OCI-LY3 (cell line): ENCODE measurements around the gene NBEAL2.

Experiments
- H2AFZ ChIP-seq: fragments of 200-600, 300-600 bp; shearing (Covaris generic); 2 replicates; pipeline ENCODE4 v1.6.0; 2014; ENCODE audit warnings: antibody characterized with exemption, low read depth, low read length
- H3K27ac ChIP-seq: fragments of 200-600, 300-600 bp; sonication (generic); 2 replicates; pipeline ENCODE4 v1.5.1; 2014; ENCODE audit warnings: mild to moderate bottlenecking, low read length, moderate library complexity, mixed read lengths
- H3K27me3 ChIP-seq: fragments of 200-600, 300-600 bp; sonication (generic); 2 replicates; pipeline ENCODE4 v1.6.1; 2014; ENCODE audit warnings: low read depth, low read length, mixed read lengths
- H3K36me3 ChIP-seq: fragments of 200-600, 300-600 bp; sonication (generic); replicated peaks from 2 replicates; pipeline ENCODE3; 2014; ENCODE audit warnings: low read depth, low read length, mixed read lengths
- H3K4me1 ChIP-seq: fragments of 300-600, 200-600 bp; sonication (generic); 2 replicates; pipeline ENCODE4 v1.6.1; 2014; ENCODE audit warnings: low read length, mixed read lengths
- H3K4me2 ChIP-seq: fragments of 200-600, 300-600 bp; sonication (generic); 2 replicates; pipeline ENCODE4 v1.6.1; 2014; ENCODE audit warnings: low read length, mixed read lengths
- H3K4me3 ChIP-seq: fragments of 300-600, 200-600 bp; sonication (generic); 2 replicates; pipeline ENCODE4 v1.5.1; 2014; ENCODE audit warnings: antibody characterized with exemption, mild to moderate bottlenecking, low read length, moderate library complexity
- H3K79me2 ChIP-seq: fragments of 300-600, 200-600 bp; shearing (Covaris generic); 2 replicates; pipeline ENCODE4 v1.6.1; 2014; ENCODE audit warnings: mild to moderate bottlenecking, low read length, mixed read lengths
- H3K9ac ChIP-seq: fragments of 300-600, 200-600 bp; shearing (Covaris generic); 2 replicates; pipeline ENCODE4 v1.6.0; 2014; ENCODE audit warnings: mild to moderate bottlenecking, low read length, moderate library complexity
- H3K9me3 ChIP-seq: fragments of 200-600, 300-600 bp; shearing (Covaris generic); 2 replicates; pipeline ENCODE4 v1.6.1; 2014; ENCODE audit warnings: low read length, mixed read lengths; ENCODE audit not compliant: insufficient read depth
- H4K20me1 ChIP-seq: fragments of 200-600, 300-600 bp; sonication (generic); 2 replicates; pipeline ENCODE4 v1.6.1; 2016; ENCODE audit warnings: low read length, mixed read lengths; ENCODE audit not compliant: insufficient read depth
- CTCF ChIP-seq: fragments of 200-600, 300-600 bp; sonication (generic); IDR thresholded peaks from 2 replicates; pipeline ENCODE4 v1.5.1; 2014; ENCODE audit warnings: antibody characterized with exemption, low read length, low read depth
- EZH2phosphoT487 ChIP-seq: fragments of 200-600 bp; shearing (Covaris generic); IDR thresholded peaks from 2 replicates; pipeline ENCODE4 v1.6.1; 2018; ENCODE audit warnings: antibody characterized with exemption, mixed run types, low read depth

The NBEAL2 gene

GRCh38 chr3:46978381-46978780 is 1.1 kb upstream of the NBEAL2 start:
- Histone ChIP-seq H3K4me1 (peaks cover 37% of the 10 kb centered on the region), H3K27ac (no peak overlapping the region), H3K36me3 (peaks cover 18% of the 10 kb centered on the region), H3K9me3 (no peaks in the 10 kb centered on the region), H3K9ac (peak overlapping the region; percentile 92; the same call in 1 of the 2 replicates), H4K20me1 (peaks cover 18% of the 10 kb centered on the region; the same call in 1 of the 2 replicates), H3K4me2 (peak overlapping the region; percentile 94), H3K4me3 (peak overlapping the region; percentile 99; the same call in 1 of the 2 replicates), H3K79me2 (peaks cover 69% of the 10 kb centered on the region), H3K27me3 (no peaks in the 10 kb centered on the region), H2AFZ (no peak overlapping the region)
- no peak for TF ChIP-seq CTCF
- TF ChIP-seq EZH2phosphoT487: no peak

GRCh38 chr3:46979958-46980497 is 562 bp downstream of the NBEAL2 start:
- TF ChIP-seq CTCF: no peak
- no peak for TF ChIP-seq EZH2phosphoT487
- H3K9ac ChIP-seq: peak overlapping the region; percentile 98
- no peak overlapping the region for H2AFZ ChIP-seq
- 0 out of 2 replicates have a peak, but pooled peaks cover 9% of the 10 kb centered on the region for H4K20me1 ChIP-seq
- peaks cover 65% of the 10 kb centered on the region for H3K79me2 ChIP-seq
- H3K27ac ChIP-seq: peak overlapping the region; percentile 29
- no peaks in the 10 kb centered on the region for H3K9me3 ChIP-seq
- H3K36me3 ChIP-seq: peaks cover 10% of the 10 kb centered on the region
- peak overlapping the region; percentile 96 for H3K4me2 ChIP-seq
- no peaks in the 10 kb centered on the region for H3K27me3 ChIP-seq
- peaks cover 22% of the 10 kb centered on the region for H3K4me1 ChIP-seq
- H3K4me3 ChIP-seq: peak overlapping the region; percentile 99

DNA sequence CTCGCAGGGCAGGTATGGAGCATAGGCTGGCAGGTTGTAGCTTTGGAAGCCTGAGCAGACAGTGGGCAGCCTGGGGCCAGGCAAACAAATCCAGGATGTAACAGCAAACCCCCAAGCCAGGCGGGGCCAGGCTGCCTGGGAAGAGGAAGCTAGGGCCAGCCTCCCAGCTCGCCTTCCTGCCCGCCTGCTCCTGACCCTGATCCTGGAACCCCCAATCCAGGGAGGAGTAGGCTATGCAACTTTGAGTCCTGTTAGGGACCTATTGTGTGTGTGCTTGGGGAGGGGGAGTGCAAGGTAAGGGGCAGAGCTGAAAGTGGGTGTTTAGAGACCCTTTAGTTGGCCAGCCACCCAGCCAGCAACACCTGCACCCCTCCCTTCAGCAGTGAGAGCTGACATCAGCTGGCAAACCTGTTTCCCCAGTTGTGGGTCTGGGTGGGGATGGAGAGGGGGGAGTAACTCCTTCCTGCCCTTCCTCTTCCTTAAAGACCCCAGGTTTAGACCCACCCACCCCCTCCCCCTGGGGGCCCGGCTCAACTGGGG is 2.5 kb downstream of the NBEAL2 start:
- Histone ChIP-seq H3K9me3 (no peaks in the 10 kb centered on the region), H3K79me2 (peaks cover 69% of the 10 kb centered on the region), H4K20me1 (0 out of 2 replicates have a peak, but pooled peaks cover 9% of the 10 kb centered on the region), H3K9ac (no peak overlapping the region), H3K4me1 (peaks cover 30% of the 10 kb centered on the region), H3K27ac (no peak overlapping the region), H3K4me3 (no peak overlapping the region), H3K27me3 (no peaks in the 10 kb centered on the region), H3K36me3 (peaks cover 10% of the 10 kb centered on the region), H3K4me2 (no peak overlapping the region), H2AFZ (no peak overlapping the region)
- no peak for TF ChIP-seq EZH2phosphoT487
- no peak for TF ChIP-seq CTCF

GRCh38 chr3:46982546-46982945 is 3.1 kb downstream of the NBEAL2 start:
- H4K20me1 ChIP-seq: 0 out of 2 replicates have a peak, but pooled peaks cover 9% of the 10 kb centered on the region
- TF ChIP-seq EZH2phosphoT487: no peak
- no peak for TF ChIP-seq CTCF
- H2AFZ ChIP-seq: no peak overlapping the region
- no peaks in the 10 kb centered on the region for H3K27me3 ChIP-seq
- peaks cover 33% of the 10 kb centered on the region for H3K4me1 ChIP-seq
- H3K27ac ChIP-seq: no peak overlapping the region
- H3K36me3 ChIP-seq: peaks cover 10% of the 10 kb centered on the region
- peaks cover 74% of the 10 kb centered on the region for H3K79me2 ChIP-seq
- H3K4me2 ChIP-seq: no peak overlapping the region
- no peak overlapping the region for H3K4me3 ChIP-seq
- H3K9ac ChIP-seq: no peak overlapping the region
- no peaks in the 10 kb centered on the region for H3K9me3 ChIP-seq
